HL-60 (cell line): ENCODE results near the gene RAC2.

Experiments used
- DNase-seq, 2 experiments: peaks; one replicate each; pipeline ENCODE4 v3.0.0-alpha.2; 2010 to 2020; ENCODE audit warnings: low read depth in 1 of 2, low spot score in 1 of 2
- H3K27ac ChIP-seq: fragments of 250-450 bp; sonication (Bioruptor Pico); replicated peaks from 2 replicates; pipeline ENCODE4 v1.5.1; 2020; ENCODE audit warnings: mild to moderate bottlenecking, moderate library complexity
- H3K27me3 ChIP-seq: fragments of 250-450 bp; sonication (Bioruptor Pico); 2 replicates; pipeline ENCODE4 v1.5.1; 2021; ENCODE audit warnings: mild to moderate bottlenecking, moderate library complexity; ENCODE audit not compliant: insufficient read depth, poor library complexity, severe bottlenecking
- H3K4me3 ChIP-seq: replicated peaks from 2 replicates; pipeline ENCODE4 v1.5.1; 2011; ENCODE audit warnings: mild to moderate bottlenecking, control low read depth, low read length; ENCODE audit not compliant: insufficient read depth
- CTCF ChIP-seq: IDR thresholded peaks from one replicate; pipeline ENCODE4 v1.5.1; 2011; ENCODE audit warnings: low read length, control low read depth, inconsistent platforms; ENCODE audit not compliant: insufficient read depth
- GABPA ChIP-seq: IDR thresholded peaks from 2 replicates; pipeline ENCODE4 v1.6.1; 2012; ENCODE audit warnings: low read depth
- POLR2AphosphoS5 ChIP-seq: IDR thresholded peaks from 2 replicates; pipeline ENCODE4 v1.6.1; 2012; ENCODE audit warnings: low read depth
- REST ChIP-seq: IDR thresholded peaks from 2 replicates; pipeline ENCODE4 v1.6.1; 2012; ENCODE audit warnings: low read depth; ENCODE audit not compliant: insufficient replicate concordance
- SPI1 ChIP-seq: IDR thresholded peaks from 2 replicates; pipeline ENCODE4 v1.6.1; 2012; ENCODE audit warnings: low read depth, mild to moderate bottlenecking, borderline replicate concordance

The RAC2 gene

GRCh38 chr22:37213941-37214730 is 29.9 kb downstream of the RAC2 start:
- H3K4me3 ChIP-seq, result no peak overlapping the region
- no peak overlapping the region for H3K27ac ChIP-seq
- TF ChIP-seq SPI1, result no peak
- TF ChIP-seq CTCF, result no peak
- TF ChIP-seq GABPA, result no peak
- TF ChIP-seq POLR2AphosphoS5, result no peak
- no peak for TF ChIP-seq REST
- no peaks in the 10 kb centered on the region for H3K27me3 ChIP-seq
- no peak for DNase-seq

- TF ChIP-seq REST (no peak), CTCF (no peak), SPI1 (no peak), GABPA (no peak), POLR2AphosphoS5 (no peak)
- H3K27ac ChIP-seq, result no peak overlapping the region
- H3K4me3 ChIP-seq, result no peak overlapping the region
- no peak for DNase-seq
- no peaks in the 10 kb centered on the region for H3K27me3 ChIP-seq
Observed at GRCh38 chr22:37213218-37213855, 30.7 kb downstream of the RAC2 start.

GRCh38 chr22:37212174-37212906 is 31.7 kb downstream of the RAC2 start, which contains the start of gene SSTR3:
SSTR3 (minus strand) TSS chr22:37212477; CDS start chr22:37207803, 4,674 bp downstream.
- no peak for DNase-seq
- H3K27me3 ChIP-seq, result no peaks in the 10 kb centered on the region
- no peak for TF ChIP-seq SPI1
- H3K27ac ChIP-seq, result no peak within 1 kb of the TSS
- no peak within 1 kb of the TSS for H3K4me3 ChIP-seq

- TF ChIP-seq REST (no peak), POLR2AphosphoS5 (no peak), GABPA (no peak)
- Histone ChIP-seq H3K4me3 (no peak overlapping the region), H3K27ac (no peak overlapping the region), H3K27me3 (no peaks in the 10 kb centered on the region)
- no peak for DNase-seq
Observed at GRCh38 chr22:37211866-37212173, 32.2 kb downstream of the RAC2 start.
